T-helper 2 cell treated with Interferon-gamma antibody and Interleukin-4, amounts not matched to agents 100 ng/mL and 5 ng/mL, for 36 hours (primary cell): ENCODE results near the gene RUNX1. TPM values are rescaled to one million over a fixed set of nuclear protein-coding genes. Genes with fewer than 3 reads are reported as not detected.

Source experiments
- intact Hi-C: fragments of 100-400 bp; cut with micrococcal nuclease; formaldehyde crosslinking; loops from one replicate; pipeline ENCODE4 v1.15.1; 2023
- total RNA-seq: library from RNA; stranded (reverse); gene quantifications from 2 replicates; pipeline ENCODE4 v1.2.3, GENCODE V29; 2022

RUNX1 gene
- total RNA-seq, 1 donor from 2014 or later: 84.3 TPM

- intact Hi-C loops: loop anchor here (1.0 to 2.0 kb wide), 4 partner anchors 46 to 114 kb away; partner anchors contain the start of gene RUNX1
Observed at GRCh38 chr21:34934350-34934749, 114.8 kb downstream of the RUNX1 start.

- intact Hi-C loops: loop anchor here (1.0 to 2.0 kb wide), 4 partner anchors 45 to 115 kb away; partner anchors contain the start of gene RUNX1
Observed at GRCh38 chr21:34933609-34934335, 115.3 kb downstream of the RUNX1 start.

- intact Hi-C loops: no loop called here
Observed at GRCh38 chr21:34932233-34932632, 116.9 kb downstream of the RUNX1 start.

GRCh38 chr21:34930971-34931370, 118.1 kb downstream of the RUNX1 start:
- intact Hi-C loops: no loop called here

GRCh38 chr21:34928637-34929036, 120.5 kb downstream of the RUNX1 start:
- intact Hi-C loops: no loop called here

GRCh38 chr21:34927992-34928391, 121.1 kb downstream of the RUNX1 start:
- intact Hi-C loops: no loop called here

- intact Hi-C loops: no loop called here
Observed at GRCh38 chr21:34926803-34927467, 122.2 kb downstream of the RUNX1 start.

GRCh38 chr21:34925597-34925996, 123.5 kb downstream of the RUNX1 start:
- intact Hi-C loops: no loop called here

- intact Hi-C loops: no loop called here
Observed at GRCh38 chr21:34924771-34925419, 124.2 kb downstream of the RUNX1 start.

GRCh38 chr21:34924194-34924593, 124.9 kb downstream of the RUNX1 start:
- intact Hi-C loops: no loop called here

- intact Hi-C loops: no loop called here
Observed at GRCh38 chr21:34923626-34924025, 125.5 kb downstream of the RUNX1 start.

GRCh38 chr21:34923202-34923601, 125.9 kb downstream of the RUNX1 start:
- intact Hi-C loops: no loop called here

- intact Hi-C loops: no loop called here
Observed at GRCh38 chr21:34922479-34922878, 126.6 kb downstream of the RUNX1 start.

GRCh38 chr21:34921151-34921550, 128.0 kb downstream of the RUNX1 start:
- intact Hi-C loops: no loop called here

GRCh38 chr21:34919406-34919805, 129.7 kb downstream of the RUNX1 start:
- intact Hi-C loops: no loop called here

GRCh38 chr21:34916446-34916845, 132.7 kb downstream of the RUNX1 start:
- intact Hi-C loops: no loop called here

- intact Hi-C loops: no loop called here
Observed at GRCh38 chr21:34915364-34915841, 133.7 kb downstream of the RUNX1 start.

GRCh38 chr21:34914239-34914638, 134.9 kb downstream of the RUNX1 start:
- intact Hi-C loops: no loop called here

GRCh38 chr21:34913811-34914210, 135.3 kb downstream of the RUNX1 start:
- intact Hi-C loops: no loop called here

GRCh38 chr21:34912022-34912945, 136.8 kb downstream of the RUNX1 start:
- intact Hi-C loops: no loop called here

GRCh38 chr21:34911360-34911759, 137.7 kb downstream of the RUNX1 start:
- intact Hi-C loops: no loop called here
